DMS79 treated with DMSO at 0.1 percent for 48 hours (cell line): ENCODE measurements around the gene MVB12B.
A peak's percentile ranks its signal among the peaks of the same experiment; 100 is the strongest.

Experiments used
- DNase-seq: peaks from one replicate; lab custom pipeline; 2025; lab: John Stamatoyannopoulos, UW

The MVB12B gene

DNA sequence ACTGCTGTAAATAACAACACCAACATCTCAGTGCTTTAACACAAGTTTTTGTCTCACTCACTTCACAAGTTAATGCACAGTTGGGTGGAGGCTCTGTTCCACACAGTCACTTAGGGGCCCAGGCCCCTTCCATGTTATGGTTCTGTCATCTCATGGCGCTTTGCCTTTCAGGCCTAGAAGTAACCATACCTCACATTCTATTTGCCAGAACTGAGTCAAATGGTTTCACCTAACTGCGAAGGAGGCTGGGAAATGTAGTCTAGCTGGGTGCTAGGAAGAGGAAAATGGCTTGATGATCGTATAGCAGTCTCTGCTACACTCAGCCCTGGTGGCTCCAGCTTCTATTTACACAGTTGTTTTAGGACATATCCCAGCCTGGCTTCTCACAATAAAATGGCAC is 23.1 kb upstream of the MVB12B start:
- DNase-seq = no peak

- DNase-seq = no peak
These were observed 22.2 kb upstream of the MVB12B start for GRCh38 chr9:126304207-126304970.

DNA sequence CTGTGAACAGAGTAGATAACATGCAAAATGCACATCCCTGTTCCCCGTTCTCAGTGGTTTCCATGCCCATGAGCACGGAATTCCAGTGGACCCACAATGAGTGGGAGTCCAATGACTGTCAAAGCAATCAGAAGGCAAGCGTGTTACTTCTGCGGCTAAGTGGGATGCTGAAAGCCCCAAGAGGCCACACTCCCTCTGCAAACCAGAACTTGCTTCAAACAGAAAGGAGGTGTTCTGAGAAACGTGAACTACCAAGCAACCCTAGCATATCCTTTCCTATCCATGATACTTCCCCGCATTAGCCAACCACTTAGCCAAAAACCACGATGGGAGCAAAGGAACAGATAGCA is 21.7 kb upstream of the MVB12B start:
- DNase-seq = no peak

DNA sequence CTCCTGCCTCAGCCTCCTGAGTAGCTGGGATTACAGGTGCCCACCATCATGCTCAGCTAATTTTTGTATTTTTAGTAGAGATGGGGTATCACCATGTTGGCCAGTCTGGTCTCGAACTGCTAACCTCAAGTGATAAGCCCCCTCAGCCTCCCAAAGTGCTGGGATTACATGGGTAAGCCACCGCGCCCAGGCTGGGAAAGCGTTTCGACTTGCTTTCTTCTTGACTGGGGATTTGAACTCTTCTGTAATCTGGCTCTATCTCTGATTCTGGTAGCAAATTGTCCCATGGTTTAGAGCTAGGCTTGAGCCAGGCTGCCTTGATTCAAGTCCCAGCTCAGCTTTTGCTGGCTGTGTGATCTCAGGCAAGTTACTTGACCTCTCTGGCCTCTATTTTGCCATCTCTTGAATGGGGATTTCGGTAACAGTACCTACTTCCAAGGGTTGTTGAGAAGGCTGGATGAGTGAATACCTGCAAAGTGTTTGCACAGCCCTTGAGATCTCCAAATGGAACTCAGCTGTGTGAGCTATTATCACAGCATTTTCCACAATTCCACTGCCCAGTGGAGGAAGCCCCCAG is 20.5 kb upstream of the MVB12B start:
- no peak for DNase-seq

GRCh38 chr9:126307322-126308061 is 19.1 kb upstream of the MVB12B start:
- no peak for DNase-seq

GRCh38 chr9:126309427-126310189 is 17.0 kb upstream of the MVB12B start:
- no peak for DNase-seq

- DNase-seq = no peak
These were observed 13.8 kb upstream of the MVB12B start for GRCh38 chr9:126312584-126313551.

DNA sequence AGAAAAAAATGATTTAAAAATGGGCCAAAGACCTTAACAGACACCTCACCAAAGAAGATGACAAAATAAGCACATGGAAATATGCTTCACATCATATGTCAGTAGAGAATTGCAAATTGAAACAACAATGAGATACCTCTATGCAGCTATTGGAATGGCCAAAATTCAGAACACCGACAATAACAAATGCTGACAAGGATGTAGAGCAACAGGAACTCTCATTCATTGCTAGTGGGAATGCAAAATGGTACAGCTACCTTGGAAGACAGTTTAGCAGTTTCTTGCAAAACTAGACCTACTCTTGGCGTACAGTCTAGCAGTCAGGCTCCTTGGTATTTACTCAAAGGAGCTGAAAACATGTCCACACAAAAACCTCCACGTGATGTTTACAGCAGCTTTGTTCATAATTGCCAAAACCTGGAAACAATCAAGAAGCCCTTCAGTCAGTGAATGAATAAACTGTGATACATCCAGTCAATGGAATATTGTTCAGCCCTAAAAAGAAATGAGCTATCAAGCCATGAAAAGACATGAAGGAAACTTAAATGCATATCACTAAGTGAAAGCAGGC is 10.5 kb upstream of the MVB12B start:
- no peak for DNase-seq

- no peak for DNase-seq
These were observed 9.1 kb upstream of the MVB12B start for GRCh38 chr9:126317513-126317912.

DNA sequence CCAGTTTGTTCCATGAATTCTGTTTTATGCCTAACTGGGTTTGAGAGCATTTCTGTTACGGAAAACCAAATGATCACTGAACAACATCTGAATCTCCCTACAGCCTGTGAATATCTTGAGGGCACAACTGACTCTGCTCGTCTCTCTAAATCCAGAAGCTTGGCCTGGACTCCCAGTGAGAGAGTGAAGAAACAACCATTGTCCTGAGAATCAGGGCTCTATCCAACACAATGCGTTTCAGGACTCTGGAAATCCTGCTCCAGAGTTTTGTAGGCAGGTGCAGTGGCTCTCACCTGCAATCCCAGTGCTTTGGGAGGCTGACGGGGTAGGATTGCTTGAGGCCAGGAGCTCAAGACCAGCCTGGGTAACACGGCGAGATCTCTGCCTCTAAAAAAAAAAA is 7.8 kb upstream of the MVB12B start:
- DNase-seq = no peak

GRCh38 chr9:126319671-126320070 is 7.0 kb upstream of the MVB12B start:
- DNase-seq = no peak

- no peak for DNase-seq
These were observed 6.3 kb upstream of the MVB12B start for GRCh38 chr9:126320158-126320922.

DNA sequence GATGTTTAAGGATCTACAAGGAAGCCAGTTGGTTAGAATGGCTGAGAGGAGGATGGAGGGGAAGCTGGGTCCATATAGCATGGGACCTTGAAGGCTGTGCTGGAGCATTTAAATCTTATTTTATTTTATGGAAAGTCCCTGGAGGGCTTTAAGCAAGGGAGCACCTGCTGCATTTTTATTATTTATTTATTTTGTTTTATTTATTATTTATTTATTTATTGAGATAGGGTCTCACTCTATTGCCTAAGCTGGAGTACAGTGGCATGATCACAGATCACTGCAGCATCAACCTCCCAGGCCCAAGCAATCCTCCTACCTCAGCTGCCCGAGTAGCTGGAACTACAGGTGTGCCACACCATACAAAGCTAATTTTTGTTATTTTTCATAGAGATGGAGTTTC is 4.9 kb upstream of the MVB12B start:
- no peak for DNase-seq

DNA sequence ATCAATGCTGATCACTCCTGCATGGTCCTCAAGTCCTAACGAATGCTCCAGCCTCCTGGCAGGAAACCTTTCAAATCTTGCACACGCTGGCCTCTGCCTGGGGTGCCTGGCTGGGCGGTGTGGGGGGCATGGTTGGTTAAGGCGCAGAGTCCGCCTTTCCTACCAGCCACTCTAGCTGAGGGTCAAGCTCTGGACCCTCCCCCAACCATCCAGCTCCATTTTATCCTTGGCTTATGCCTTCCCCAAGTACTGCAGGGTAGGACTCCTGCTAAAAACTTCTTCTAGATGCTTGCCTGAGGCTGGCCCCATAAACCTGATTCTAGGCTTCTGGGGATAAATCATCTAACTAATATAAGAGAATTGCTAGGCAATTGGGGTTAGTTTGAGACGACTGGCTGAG is 808 bp upstream of the MVB12B start:
- DNase-seq = no peak

DNA sequence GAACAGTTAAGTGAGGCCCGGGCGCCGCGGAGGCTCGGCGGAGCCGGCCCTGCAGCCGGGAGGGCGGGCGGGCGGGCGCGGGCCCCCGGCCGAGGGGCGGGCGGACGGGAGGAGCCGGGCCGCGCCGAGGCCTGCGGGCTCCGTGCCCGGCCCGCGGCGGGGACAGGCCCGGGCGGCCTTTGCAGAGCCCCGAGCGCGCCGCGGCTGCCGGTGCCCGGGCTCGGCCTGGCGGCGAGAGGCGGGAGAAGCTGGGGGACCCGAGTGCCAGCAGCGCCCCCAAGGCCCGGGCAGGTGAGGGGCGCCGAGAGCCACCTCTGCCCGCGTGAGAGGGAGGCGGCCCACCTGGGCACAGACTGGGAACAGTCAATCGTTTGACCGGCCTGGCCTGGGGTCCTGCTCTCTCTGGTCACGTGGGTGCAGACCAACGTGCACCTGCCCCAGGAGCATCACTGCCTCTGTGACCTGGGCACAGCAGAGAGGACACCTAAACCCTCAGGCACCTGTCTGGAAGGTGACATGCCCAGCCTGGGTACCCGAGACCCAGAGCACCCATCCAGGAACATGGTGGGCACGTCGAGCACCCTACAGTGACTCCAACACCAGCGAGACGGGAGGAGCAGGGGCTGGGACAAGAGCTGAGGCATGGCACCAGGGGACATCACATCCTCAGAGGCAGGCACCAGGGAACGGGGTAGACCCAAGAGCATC is 531 bp downstream of the MVB12B start:
- DNase-seq = peak; percentile 26

GRCh38 chr9:126327714-126328185 is 1.1 kb downstream of the MVB12B start:
- DNase-seq = peak; percentile 29

DNA sequence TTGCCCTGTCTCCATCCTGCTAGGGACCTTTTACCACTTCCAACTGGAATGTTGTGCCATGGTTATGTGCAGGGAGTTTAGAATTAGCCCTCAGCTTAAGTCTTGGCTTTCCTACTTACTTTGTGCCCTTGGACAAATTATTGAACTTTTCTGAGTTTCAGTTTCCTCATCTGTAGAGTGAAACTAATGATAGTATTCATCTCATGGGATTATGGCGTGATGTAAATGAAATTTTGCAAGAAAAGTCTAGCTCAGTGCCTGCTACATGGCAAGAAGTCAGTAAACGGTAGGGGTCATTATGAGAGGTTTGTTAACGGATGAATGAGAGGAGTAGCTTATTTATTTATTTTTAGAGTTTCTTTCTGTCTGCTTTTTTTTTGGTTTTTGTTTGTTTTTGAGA is 1.8 kb downstream of the MVB12B start:
- no peak for DNase-seq

- DNase-seq = peak; percentile 15
These were observed 3.0 kb downstream of the MVB12B start for GRCh38 chr9:126329476-126330275.

- no peak for DNase-seq
These were observed 3.9 kb downstream of the MVB12B start for GRCh38 chr9:126330536-126330935.
